Memory B cell (primary cell): ENCODE results near the gene PLVAP.
A peak's percentile ranks its signal among the peaks of the same experiment; 100 is the strongest.
"Not testable (repeated sequence)": the region's sequence is repeated elsewhere in the genome, so short reads cannot be mapped to it uniquely, and the experiment has no call there.

Source experiments
- ATAC-seq: fragments of 150-1000 bp; cut with Tn5 transposase; 2 replicates; pipeline ENCODE4 v1.10.0; 2021; ENCODE audit warnings: low read depth, mild to moderate bottlenecking, moderate library complexity
- DNase-seq, 2 donors: peaks; one replicate each; pipeline ENCODE4 v3.0.0; 2022; ENCODE audit warnings: low spot score in 2 of 2
- H3K27ac Mint-ChIP-seq: one replicate; pipeline ENCODE4 v1.8.0; 2022; ENCODE audit warnings: mild to moderate bottlenecking, moderate library complexity, mixed read lengths
- H3K27me3 Mint-ChIP-seq: one replicate; pipeline ENCODE4 v1.8.0; 2022; ENCODE audit warnings: mixed read lengths
- H3K36me3 Mint-ChIP-seq: one replicate; pipeline ENCODE4 v1.8.0; 2022; ENCODE audit warnings: mild to moderate bottlenecking, mixed read lengths
- H3K4me1 Mint-ChIP-seq: one replicate; pipeline ENCODE4 v1.8.0; 2022; ENCODE audit warnings: mixed read lengths
- H3K4me3 Mint-ChIP-seq: one replicate; pipeline ENCODE4 v1.8.0; 2022; ENCODE audit warnings: mild to moderate bottlenecking, moderate library complexity, mixed read lengths
- H3K9me3 Mint-ChIP-seq: one replicate; pipeline ENCODE4 v1.8.0; 2022; ENCODE audit warnings: mixed read lengths

Gene PLVAP

GRCh38 chr19:17389957-17390664 lies 13.0 kb upstream of the PLVAP start:
- DNase-seq (no peak), ATAC-seq (no peak)
- H3K27ac Mint-ChIP-seq, result no peak overlapping the region
- H3K27me3 Mint-ChIP-seq, result peaks cover 11% of the 10 kb centered on the region
- peaks cover 2% of the 10 kb centered on the region for H3K9me3 Mint-ChIP-seq
- H3K36me3 Mint-ChIP-seq, result peaks cover 4% of the 10 kb centered on the region
- H3K4me3 Mint-ChIP-seq, result no peak overlapping the region
- H3K4me1 Mint-ChIP-seq, result peaks cover 14% of the 10 kb centered on the region

DNA sequence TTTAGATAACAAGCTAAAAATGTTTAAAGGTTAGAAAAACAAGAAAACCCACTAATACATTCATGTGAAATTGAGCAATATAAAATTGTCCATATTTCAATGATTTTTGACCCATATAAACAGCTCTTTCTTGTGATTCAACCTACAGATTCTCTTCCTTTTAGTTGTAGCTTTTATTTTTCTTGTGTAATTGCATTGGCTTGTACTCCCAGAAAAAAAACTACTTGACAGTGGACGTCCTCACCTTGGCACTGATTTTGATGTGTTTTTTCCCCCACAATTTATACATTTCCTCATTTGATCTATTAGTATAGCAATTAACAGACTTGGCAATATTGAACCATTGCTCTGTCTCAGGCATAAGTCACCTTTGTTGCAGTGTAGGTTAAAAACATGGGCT lies 12.1 kb upstream of the PLVAP start:
- no peak for DNase-seq
- peaks cover 11% of the 10 kb centered on the region for H3K27me3 Mint-ChIP-seq
- no peak overlapping the region for H3K27ac Mint-ChIP-seq
- ATAC-seq, result no peak
- peaks cover 11% of the 10 kb centered on the region for H3K4me1 Mint-ChIP-seq
- peaks cover 3% of the 10 kb centered on the region for H3K36me3 Mint-ChIP-seq
- H3K4me3 Mint-ChIP-seq, result no peak overlapping the region
- peaks cover 2% of the 10 kb centered on the region for H3K9me3 Mint-ChIP-seq

- DNase-seq (peak; percentile 64 to 67), ATAC-seq (peak; percentile 60)
- H3K36me3 Mint-ChIP-seq, result peaks cover 3% of the 10 kb centered on the region
- H3K27ac Mint-ChIP-seq, result no peak overlapping the region
- peaks cover 4% of the 10 kb centered on the region for H3K4me1 Mint-ChIP-seq
- peaks cover 2% of the 10 kb centered on the region for H3K9me3 Mint-ChIP-seq
- no peak overlapping the region for H3K4me3 Mint-ChIP-seq
- peaks cover 5% of the 10 kb centered on the region for H3K27me3 Mint-ChIP-seq
These were observed 8.9 kb upstream of the PLVAP start for GRCh38 chr19:17385878-17386611.

- Mint-ChIP-seq H3K27me3 (peaks cover 18% of the 10 kb centered on the region), H3K36me3 (no peaks in the 10 kb centered on the region), H3K4me1 (peaks cover 3% of the 10 kb centered on the region), H3K9me3 (no peaks in the 10 kb centered on the region), H3K4me3 (no peak overlapping the region), H3K27ac (no peak overlapping the region)
- no peak for DNase-seq
- no peak for ATAC-seq
These were observed 3.4 kb upstream of the PLVAP start for GRCh38 chr19:17380426-17381138.

DNA sequence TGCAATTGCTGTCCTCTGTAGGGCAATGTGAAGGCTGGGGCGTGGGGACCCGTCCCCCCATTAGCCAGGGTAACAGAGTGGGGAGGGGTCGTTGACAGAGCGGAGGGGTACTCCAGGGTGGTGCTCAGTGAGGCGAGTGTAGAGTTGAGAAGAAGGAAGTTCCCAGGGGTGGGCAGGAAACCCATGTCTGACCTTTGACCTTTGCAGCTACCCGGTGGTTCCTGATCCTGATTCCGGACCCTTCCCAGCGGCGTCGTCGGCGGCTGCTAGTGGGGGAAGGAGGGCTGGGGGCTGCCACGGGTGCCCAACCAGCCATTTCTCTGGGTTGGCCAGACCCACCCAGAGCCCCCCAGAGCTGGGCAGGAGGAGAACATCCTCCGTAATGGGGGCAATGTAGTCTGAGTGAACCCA lies 2.1 kb upstream of the PLVAP start:
- H3K4me1 Mint-ChIP-seq, result peaks cover 3% of the 10 kb centered on the region
- DNase-seq (no peak), ATAC-seq (no peak)
- peaks cover 18% of the 10 kb centered on the region for H3K27me3 Mint-ChIP-seq
- no peaks in the 10 kb centered on the region for H3K9me3 Mint-ChIP-seq
- no peak overlapping the region for H3K4me3 Mint-ChIP-seq
- H3K36me3 Mint-ChIP-seq, result no peaks in the 10 kb centered on the region
- H3K27ac Mint-ChIP-seq, result no peak overlapping the region

DNA sequence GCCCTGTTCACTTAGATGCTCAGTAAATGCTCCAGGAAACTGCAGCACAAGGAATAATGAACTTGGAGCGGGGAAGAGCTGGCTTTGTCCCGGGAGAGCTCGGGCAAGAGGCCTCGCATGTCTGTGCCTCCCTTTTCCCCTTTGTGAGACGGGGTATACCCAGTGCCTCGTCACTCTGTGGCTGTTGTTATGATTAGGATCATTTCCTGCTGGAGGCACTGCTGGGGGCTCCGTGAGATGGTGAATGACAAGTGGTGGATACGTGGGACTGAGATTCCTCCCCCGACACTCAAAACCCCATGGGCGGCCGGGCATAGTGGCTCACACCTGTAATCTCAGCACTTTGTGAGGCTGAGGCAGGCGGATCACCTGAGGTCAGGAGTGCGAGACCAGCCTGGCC lies 1.1 kb upstream of the PLVAP start:
- Mint-ChIP-seq H3K36me3 (no peaks in the 10 kb centered on the region), H3K9me3 (no peaks in the 10 kb centered on the region), H3K27ac (no peak overlapping the region), H3K27me3 (peaks cover 18% of the 10 kb centered on the region), H3K4me3 (no peak overlapping the region), H3K4me1 (peaks cover 3% of the 10 kb centered on the region)
- ATAC-seq (peak; percentile 11), DNase-seq (no peak)

- peak overlapping the region; percentile 32 for H3K27ac Mint-ChIP-seq
- H3K27me3 Mint-ChIP-seq, result peaks cover 18% of the 10 kb centered on the region
- H3K4me3 Mint-ChIP-seq, result peak overlapping the region; percentile 36
- ATAC-seq (peak; percentile 97), DNase-seq (peak in 1 of 2 donors; percentile 43)
- peaks cover 2% of the 10 kb centered on the region for H3K9me3 Mint-ChIP-seq
- H3K36me3 Mint-ChIP-seq, result peaks cover 2% of the 10 kb centered on the region
- H3K4me1 Mint-ChIP-seq, result peaks cover 11% of the 10 kb centered on the region
These were observed 7.0 kb downstream of the PLVAP start for GRCh38 chr19:17370026-17370587.

- Mint-ChIP-seq H3K4me1 (peaks cover 5% of the 10 kb centered on the region), H3K9me3 (peaks cover 3% of the 10 kb centered on the region), H3K27me3 (peaks cover 32% of the 10 kb centered on the region), H3K36me3 (peaks cover 4% of the 10 kb centered on the region), H3K4me3 (no peak overlapping the region), H3K27ac (no peak overlapping the region)
- no peak for ATAC-seq
- DNase-seq, result no peak
These were observed 11.8 kb downstream of the PLVAP start for GRCh38 chr19:17365361-17365760.

DNA sequence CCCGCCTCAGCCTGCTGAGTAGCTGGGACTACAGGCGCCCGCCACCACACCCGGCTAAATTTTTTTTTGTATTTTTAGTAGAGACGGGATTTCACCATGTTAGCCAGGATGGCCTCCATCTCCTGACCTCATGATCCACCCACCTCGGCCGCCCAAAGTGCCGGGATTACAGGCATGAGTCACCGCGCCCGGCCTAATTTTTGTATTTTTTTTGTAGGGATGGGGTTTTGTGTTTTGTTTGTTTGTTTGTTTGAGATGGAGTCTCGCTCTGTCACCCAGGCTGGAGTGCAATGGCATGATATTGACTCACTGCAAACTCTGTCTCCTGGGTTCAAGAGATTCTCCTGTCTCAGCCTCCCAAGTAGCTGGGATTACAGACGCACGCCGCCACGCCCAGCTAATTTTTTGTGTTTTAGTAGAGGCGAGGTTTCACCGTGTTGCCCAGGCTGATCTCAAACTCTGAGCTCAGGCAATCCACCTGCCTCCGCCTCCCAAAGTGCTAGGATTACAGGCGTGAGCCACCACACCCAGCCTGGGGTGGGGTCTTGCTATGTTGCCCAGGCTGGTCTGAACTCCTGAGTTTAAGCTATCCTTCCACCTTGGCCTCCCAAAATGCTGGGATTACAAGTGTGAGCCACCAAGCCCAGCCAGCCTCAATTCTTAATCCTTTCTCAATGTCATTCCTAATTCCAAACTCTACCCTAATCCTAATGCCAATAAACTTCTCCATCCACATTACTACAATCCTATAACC lies 13.1 kb downstream of the PLVAP start:
- not testable (repeated sequence) for H3K4me1 Mint-ChIP-seq, H3K36me3 Mint-ChIP-seq, DNase-seq, H3K4me3 Mint-ChIP-seq, ATAC-seq, H3K9me3 Mint-ChIP-seq, H3K27ac Mint-ChIP-seq
- peaks cover 32% of the 10 kb centered on the region for H3K27me3 Mint-ChIP-seq

GRCh38 chr19:17359905-17360800 lies 17.0 kb downstream of the PLVAP start:
- H3K27ac Mint-ChIP-seq, result no peak overlapping the region
- no peaks in the 10 kb centered on the region for H3K4me1 Mint-ChIP-seq

GRCh38 chr19:17358395-17358794 lies 18.7 kb downstream of the PLVAP start:
- DNase-seq (no peak), ATAC-seq (no peak)
- H3K36me3 Mint-ChIP-seq, result no peaks in the 10 kb centered on the region
- no peak overlapping the region for H3K27ac Mint-ChIP-seq
- H3K4me3 Mint-ChIP-seq, result no peak overlapping the region
- no peaks in the 10 kb centered on the region for H3K4me1 Mint-ChIP-seq
- H3K27me3 Mint-ChIP-seq, result peaks cover 24% of the 10 kb centered on the region
- H3K9me3 Mint-ChIP-seq, result no peaks in the 10 kb centered on the region

More at GRCh38 chr19:17359905-17360800, 17.0 kb downstream of the PLVAP start:
- Mint-ChIP-seq H3K9me3 (peaks cover 1% of the 10 kb centered on the region), H3K36me3 (peaks cover 2% of the 10 kb centered on the region), H3K4me3 (no peak overlapping the region), H3K27me3 (peaks cover 27% of the 10 kb centered on the region)
- DNase-seq, result no peak
- no peak for ATAC-seq

GRCh38 chr19:17357724-17358123 lies 19.4 kb downstream of the PLVAP start:
- Mint-ChIP-seq H3K36me3 (no peaks in the 10 kb centered on the region), H3K9me3 (no peaks in the 10 kb centered on the region), H3K27ac (no peak overlapping the region), H3K27me3 (peaks cover 28% of the 10 kb centered on the region), H3K4me3 (no peak overlapping the region), H3K4me1 (no peaks in the 10 kb centered on the region)
- no peak for DNase-seq
- no peak for ATAC-seq
